Left renal pelvis (tissue), 4 donors: Measurements from ENCODE around the gene ATXN1. TPM values are rescaled to one million over a fixed set of nuclear protein-coding genes. Genes with fewer than 3 reads are reported as not detected.
"Not testable (repeated sequence)": the region's sequence is repeated elsewhere in the genome, so short reads cannot be mapped to it uniquely, and the experiment has no call there.

Experiments used
- DNase-seq, 4 donors: peaks; one replicate each; pipeline ENCODE4 v3.0.0-alpha.2; 2013; ENCODE audit warnings: low read depth in 4 of 4, low spot score in 3 of 4
- polyA plus RNA-seq, 4 donors: library from polyadenylated mRNA; unstranded; fragments of 120-200 nt; gene quantifications; one replicate each; pipeline ENCODE4 v1.2.1, GENCODE V29; 2013; ENCODE audit not compliant: insufficient read length in 4 of 4

The ATXN1 gene
- polyA plus RNA-seq, 4 donors: 18.5 to 20.7 (median 19.3) TPM

- no peak for DNase-seq
Observed at GRCh38 chr6:16705081-16705993, 55.9 kb downstream of the ATXN1 start.

- DNase-seq: no peak
Observed at GRCh38 chr6:16704401-16705045, 56.7 kb downstream of the ATXN1 start.

GRCh38 chr6:16702627-16703378 lies 58.5 kb downstream of the ATXN1 start:
- DNase-seq: not testable (repeated sequence)

- no peak for DNase-seq
Observed at GRCh38 chr6:16700916-16701234, 60.4 kb downstream of the ATXN1 start.

- DNase-seq: no peak
Observed at GRCh38 chr6:16700202-16700915, 60.9 kb downstream of the ATXN1 start.

- no peak for DNase-seq
Observed at GRCh38 chr6:16698997-16699868, 62.0 kb downstream of the ATXN1 start.

- DNase-seq: no peak
Observed at GRCh38 chr6:16698162-16698533, 63.1 kb downstream of the ATXN1 start.

- no peak for DNase-seq
Observed at GRCh38 chr6:16697437-16698161, 63.7 kb downstream of the ATXN1 start.

- DNase-seq: no peak
Observed at GRCh38 chr6:16696496-16696895, 64.8 kb downstream of the ATXN1 start.

- DNase-seq: no peak
Observed at GRCh38 chr6:16694781-16695578, 66.3 kb downstream of the ATXN1 start.

- DNase-seq: no peak
Observed at GRCh38 chr6:16691324-16691723, 69.9 kb downstream of the ATXN1 start.

GRCh38 chr6:16690608-16691142 lies 70.6 kb downstream of the ATXN1 start:
- no peak for DNase-seq

- DNase-seq: no peak
Observed at GRCh38 chr6:16689788-16690607, 71.3 kb downstream of the ATXN1 start.

- DNase-seq: no peak
Observed at GRCh38 chr6:16688984-16689636, 72.2 kb downstream of the ATXN1 start.

GRCh38 chr6:16688436-16688835 lies 72.8 kb downstream of the ATXN1 start:
- DNase-seq: no peak

GRCh38 chr6:16687045-16687444 lies 74.2 kb downstream of the ATXN1 start:
- DNase-seq: no peak
